Nucleus accumbens (tissue), 56 donors: ENCODE measurements around the gene DNLZ.

ENCODE experiments used
- DNase-seq, 56 donors: peaks; one replicate each; lab custom pipeline; 2025; lab: John Stamatoyannopoulos, UW

Gene DNLZ

DNA sequence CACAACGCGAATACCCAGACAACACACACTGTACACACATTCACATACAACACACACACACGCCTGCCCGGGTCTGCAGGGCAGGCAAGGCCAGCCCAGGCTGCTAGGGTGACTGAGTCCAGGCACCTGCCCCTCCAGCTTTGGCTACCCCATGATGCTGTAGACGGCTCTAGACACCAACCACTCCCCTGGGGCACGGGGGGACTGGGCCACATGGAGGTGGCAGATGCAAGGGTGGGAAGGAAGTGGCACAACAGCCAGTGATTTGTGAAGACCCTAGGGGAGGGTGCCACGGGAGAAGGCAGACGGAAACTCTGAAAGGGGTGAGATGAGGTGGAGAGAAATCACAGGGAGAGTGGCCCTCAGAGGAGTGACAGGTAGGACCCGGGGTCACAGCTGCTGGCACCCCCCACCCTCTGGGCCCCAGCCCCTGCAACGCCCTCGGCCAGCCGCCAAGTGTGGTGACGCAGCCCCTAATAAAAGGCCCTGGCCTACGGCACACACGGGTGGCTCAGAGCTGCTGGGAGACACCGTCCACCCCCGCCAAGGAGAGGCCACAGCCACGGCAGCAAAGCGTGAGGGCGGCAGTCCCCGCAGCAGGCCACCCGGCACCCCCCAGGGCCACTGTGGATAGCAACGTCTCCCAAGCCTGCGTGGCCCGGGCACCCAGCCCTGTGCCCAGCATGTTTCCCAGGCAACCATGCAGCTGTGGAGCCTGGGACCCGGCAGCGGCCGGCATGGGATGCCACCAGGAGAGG is 53.1 kb downstream of the DNLZ start:
- no peak for DNase-seq

- DNase-seq, result no peak
Observed at GRCh38 chr9:136309806-136310220, 53.7 kb downstream of the DNLZ start.
